NCI-H82 (cell line): ENCODE results near the gene LRRC8D.
A peak's percentile ranks its signal among the peaks of the same experiment; 100 is the strongest.

Source experiments
- DNase-seq: peaks from one replicate; lab custom pipeline; 2025; lab: John Stamatoyannopoulos, UW

The LRRC8D gene

DNA sequence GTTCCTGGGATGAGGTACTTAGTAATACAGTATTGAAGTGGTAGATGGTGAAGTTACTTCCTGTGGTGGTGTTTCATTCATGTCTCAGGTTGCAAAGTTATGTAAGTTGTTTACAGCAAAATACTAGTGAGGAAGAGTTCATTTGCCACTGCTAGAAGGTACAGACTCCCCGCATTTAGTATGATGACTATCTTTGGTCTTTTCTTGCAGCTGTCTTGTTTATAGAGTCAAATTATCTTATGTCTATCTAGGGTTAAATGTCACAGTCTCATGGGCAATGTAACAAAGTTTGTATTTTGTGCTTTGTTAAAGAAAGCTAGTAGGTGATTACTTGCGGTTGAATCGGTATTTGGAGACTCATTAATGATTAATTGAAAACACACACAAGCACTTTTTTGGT, 50.2 kb downstream of the LRRC8D start:
- no peak for DNase-seq

DNA sequence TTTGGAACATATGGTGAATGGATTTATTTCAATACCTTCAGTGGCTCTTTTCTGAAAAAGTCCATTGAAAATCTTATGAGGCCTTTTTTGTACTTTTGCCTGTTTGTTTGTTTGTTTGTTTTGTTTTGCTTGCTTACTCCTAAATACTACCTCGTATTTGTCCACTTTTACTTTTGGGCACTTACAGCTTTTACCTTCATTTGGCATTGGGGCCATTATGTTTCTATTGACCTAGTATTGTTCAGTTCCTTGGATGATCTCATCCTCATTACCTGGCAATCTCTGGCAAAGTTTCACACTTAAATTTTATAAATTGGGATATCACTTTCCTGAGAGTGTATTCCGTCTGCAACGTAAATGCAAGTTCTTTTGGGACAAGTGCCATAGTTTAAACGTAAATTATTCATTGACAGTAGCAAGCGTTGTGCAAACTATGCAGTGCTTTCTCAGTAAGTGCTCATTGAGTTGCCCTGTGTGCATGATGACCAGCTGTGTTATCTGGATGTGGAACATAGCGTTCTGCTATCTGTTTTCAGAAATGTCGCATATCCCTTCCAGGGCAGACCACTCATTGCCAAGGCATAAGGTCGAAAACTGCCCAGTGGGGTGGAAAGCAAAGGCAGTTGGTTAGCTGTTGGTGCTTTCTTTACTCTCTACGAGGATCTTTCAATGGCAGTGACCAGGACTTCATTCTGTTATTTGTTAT, 51.1 kb downstream of the LRRC8D start:
- no peak for DNase-seq

GRCh38 chr1:89872567-89872966, 51.7 kb downstream of the LRRC8D start:
- DNase-seq: no peak

GRCh38 chr1:89873288-89873687, 52.5 kb downstream of the LRRC8D start:
- DNase-seq: no peak

DNA sequence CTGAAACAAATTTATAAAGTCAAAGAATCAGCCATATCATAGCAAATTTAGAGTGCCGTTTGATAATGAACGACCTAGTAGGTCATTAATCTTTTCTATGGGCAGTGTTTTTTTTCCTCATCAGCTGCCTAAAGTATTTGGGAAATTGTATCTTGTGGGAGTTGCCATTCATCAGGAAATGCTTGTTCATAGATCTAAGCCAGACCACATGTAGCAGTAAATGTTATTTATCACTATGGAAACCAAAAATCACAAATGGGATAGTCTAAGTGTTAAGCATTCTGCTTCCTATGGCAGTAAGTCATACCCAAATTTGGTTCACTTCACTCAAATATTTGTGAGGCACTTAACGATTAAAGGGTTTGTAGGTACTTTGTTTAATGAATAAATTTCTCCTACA, 52.9 kb downstream of the LRRC8D start:
- peak; percentile 26 for DNase-seq

DNA sequence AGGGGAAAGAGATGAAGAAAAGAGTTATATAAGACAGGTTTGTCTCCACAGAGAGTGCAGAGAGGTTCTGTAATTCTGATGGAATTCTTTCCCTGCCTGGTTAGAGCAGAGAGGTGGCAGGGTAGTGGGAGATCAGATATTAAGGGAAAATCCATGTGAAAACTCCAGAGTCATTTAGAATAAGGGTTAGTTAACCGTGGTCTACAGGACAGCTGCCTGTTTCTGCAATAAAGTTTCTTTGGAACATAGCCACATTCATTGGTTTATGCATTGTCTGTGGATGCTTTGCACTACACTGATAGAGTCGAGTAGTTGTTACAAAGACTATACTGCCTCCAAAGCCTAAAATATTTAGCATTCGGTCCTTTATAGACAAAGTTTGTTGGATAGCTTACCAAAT, 55.6 kb downstream of the LRRC8D start:
- DNase-seq: no peak

GRCh38 chr1:89877756-89878155, 56.9 kb downstream of the LRRC8D start:
- DNase-seq: no peak

DNA sequence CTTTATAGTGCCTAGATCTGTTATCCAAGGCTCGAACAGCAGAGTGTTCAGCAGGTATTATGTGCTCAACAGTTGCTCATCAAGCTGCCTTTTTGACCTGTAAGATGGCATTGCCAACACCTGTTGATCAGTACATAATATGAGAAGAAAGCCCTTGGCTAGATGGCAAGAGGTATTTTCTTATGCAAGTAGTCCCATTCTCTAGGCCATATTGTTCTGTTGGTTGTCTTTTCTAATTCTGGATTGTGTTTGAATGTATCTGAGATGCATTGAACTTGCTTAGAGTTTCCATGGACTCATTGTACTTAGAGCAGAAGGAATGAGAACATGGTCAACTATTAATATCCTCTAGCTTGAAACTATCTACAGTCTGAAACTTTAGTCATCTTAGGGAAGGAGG, 57.4 kb downstream of the LRRC8D start:
- no peak for DNase-seq

- DNase-seq: no peak
These were observed 59.8 kb downstream of the LRRC8D start for GRCh38 chr1:89880679-89881078.

- no peak for DNase-seq
These were observed 60.7 kb downstream of the LRRC8D start for GRCh38 chr1:89881415-89882058.

DNA sequence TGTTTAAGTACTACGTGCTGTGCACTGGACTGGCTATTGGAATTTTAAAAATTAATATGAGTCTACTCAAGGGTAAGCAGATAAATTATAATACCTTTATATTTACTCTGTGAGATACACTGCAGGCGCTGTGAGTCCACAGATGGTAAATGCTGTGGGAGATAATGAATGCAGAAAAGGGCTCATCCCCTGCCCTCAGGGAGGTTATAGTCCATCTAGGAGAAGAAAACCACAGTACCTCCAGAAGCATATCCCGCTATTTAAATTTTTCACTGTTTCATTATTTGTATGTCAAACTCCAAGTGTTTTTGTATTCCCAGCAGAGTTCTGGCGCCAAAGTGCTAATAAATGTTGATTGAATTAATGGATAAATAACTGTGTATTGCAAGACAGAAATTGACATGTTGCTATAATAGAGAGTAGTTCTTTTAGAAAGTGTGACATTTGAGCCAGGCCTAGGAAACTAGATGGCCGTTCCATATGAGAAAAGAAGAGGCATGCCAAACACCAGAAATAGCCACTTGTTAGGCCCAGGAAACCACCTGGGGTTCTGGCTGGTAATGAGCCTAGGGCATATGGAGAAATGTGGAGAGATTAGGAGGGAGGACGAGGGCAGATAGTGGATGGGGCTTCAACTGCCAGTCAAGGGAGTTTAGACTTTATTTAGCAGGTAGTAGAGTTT, 61.7 kb downstream of the LRRC8D start:
- no peak for DNase-seq

DNA sequence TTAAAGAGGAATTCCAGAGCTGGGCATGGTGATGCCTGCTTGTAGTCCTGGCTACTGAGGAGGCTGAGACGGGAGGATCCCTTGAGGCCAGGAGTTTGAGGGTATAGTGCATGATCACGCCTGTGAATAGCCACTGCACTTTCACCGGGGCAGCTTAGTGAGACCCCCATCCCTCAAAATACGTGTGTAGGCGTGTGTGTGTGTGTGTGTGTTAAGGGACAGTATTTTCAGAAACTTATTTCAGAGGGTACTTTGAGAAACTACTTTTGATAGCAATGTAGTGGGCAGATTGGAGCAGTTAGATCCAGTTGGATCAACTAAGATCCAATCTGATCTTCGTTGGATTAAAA, 62.2 kb downstream of the LRRC8D start:
- no peak for DNase-seq

DNA sequence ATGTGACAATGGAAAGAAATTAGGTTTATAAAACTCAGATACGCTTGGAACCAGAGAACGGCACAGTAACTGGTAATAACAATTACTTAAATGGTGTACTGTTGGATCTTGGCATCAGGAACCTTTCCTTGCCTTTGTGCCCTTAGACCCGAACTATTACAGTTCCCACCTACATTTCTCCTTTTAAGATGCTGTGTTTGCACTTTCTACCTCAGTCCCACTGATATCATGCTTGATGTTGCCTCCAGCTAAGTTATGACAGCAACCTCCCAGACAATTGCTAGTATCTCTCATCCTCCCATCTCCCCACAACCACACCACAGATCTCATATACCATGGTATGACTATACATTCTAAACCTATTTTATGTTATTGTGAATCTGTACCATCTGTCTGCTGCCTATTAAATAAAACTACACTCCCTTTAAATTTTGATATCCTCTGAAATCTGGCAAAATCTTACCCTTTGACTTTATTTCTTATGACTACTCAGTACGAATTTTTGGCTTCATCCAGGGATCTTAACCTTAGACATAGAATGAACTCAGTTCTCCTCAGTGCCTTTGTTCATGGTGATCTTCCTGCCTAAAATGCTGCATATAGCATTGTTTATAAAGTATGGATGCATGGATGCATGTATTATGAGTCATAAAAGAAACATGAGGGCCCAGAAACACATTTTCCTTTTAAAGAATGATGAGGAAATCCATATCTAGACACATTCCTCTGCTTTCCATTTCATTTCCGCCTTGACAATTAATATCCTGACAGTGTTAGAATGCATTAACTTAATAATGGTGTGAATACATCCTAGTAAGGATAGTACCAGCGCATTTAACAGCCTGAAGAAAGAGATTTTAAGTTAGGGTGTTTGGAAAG, 64.1 kb downstream of the LRRC8D start:
- DNase-seq: no peak

GRCh38 chr1:89887270-89887669, 66.4 kb downstream of the LRRC8D start:
- DNase-seq: no peak

DNA sequence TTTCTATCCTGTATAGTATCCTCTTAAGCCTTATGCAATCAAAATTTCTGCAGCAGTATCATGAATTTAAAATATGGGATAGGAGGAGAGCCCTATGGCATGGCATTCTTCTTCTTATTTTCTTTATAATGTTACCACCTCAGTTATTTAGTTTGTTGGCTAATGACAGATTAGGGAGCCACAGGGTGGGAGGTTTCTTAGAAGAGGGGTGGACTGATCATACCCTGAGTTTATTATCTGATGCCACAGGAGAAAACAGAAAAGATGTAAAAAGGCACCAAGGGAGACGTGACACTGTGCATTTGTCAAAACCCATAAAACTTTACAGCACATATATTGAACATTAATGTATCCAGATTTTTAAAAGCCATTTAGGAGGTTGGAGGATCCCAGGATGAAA, 66.9 kb downstream of the LRRC8D start:
- no peak for DNase-seq

- peak; percentile 20 for DNase-seq
These were observed 67.9 kb downstream of the LRRC8D start for GRCh38 chr1:89888480-89889322.

- no peak for DNase-seq
These were observed 68.4 kb downstream of the LRRC8D start for GRCh38 chr1:89889323-89889615.

DNA sequence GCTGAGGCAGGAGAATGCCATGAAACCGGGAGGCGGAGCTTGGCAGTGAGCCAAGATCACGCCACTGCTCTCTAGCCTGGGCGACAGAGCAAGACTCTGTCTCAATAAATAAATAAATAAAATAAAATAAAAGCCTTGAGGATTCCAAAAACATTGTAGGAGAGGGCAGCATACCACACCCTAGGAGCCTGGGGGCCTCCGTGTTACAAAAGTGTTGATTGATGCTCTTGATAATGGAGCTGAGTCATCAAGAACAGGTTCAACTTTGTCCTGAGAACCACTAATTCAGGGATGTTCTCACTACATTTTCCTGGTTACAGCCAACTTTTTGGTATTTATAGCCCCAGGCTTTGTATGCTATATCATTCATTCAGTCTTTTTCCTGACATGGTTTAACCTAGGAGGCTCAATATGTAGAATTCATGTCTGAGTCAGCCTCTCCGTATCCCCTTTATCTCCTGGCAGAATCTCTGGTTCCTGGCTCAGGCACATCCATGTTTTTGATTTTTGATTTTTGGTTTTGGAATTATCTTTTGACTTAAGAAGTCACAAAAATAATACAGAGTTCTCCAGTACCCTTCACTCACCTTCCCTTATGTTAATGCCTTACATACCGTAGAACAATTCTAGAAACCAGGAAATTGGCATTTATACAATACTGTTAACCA, 69.4 kb downstream of the LRRC8D start:
- no peak for DNase-seq

DNA sequence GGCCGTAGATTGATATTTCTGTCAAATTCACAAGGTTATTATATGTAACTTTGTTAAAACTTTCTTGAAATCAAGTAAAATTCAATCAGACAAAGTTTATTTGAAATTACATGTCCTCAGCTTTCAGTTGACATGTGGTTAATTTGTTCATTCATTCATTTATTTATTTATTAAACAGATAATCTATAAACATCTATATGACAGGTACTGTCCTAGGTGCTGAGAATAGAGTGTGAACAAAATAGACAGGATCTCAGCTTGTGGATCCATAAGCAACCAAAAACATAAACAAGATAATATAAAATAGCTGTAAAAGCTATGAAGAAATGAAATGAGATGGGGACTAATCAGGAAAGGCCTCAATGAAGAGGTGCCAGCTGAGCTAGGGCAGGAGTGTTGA, 72.0 kb downstream of the LRRC8D start:
- DNase-seq: no peak

- DNase-seq: no peak
These were observed 73.7 kb downstream of the LRRC8D start for GRCh38 chr1:89894210-89895201.
